Stimulated activated effector memory CD8-positive, alpha-beta T cell treated with anti-CD3 and anti-CD28 coated beads, Interleukin-12 subunit alpha, Interleukin-12 subunit beta, amount 100 ng/mL, for 72 hours (primary cell): Measurements from ENCODE around the gene ALX3.
A peak's percentile ranks its signal among the peaks of the same experiment; 100 is the strongest.

Source experiments
- ATAC-seq: fragments of 150-1000 bp; cut with Tn5 transposase; 2 replicates; pipeline ENCODE4 v1.10.0; 2021
- DNase-seq, 2 donors: peaks; one replicate each; pipeline ENCODE4 v3.0.0; 2021 to 2022; ENCODE audit warnings: low spot score in 2 of 2
- H3K27ac Mint-ChIP-seq: one replicate; pipeline ENCODE4 v1.8.0; 2022; ENCODE audit warnings: mild to moderate bottlenecking, mixed read lengths
- H3K36me3 Mint-ChIP-seq: one replicate; pipeline ENCODE4 v1.8.0; 2022; ENCODE audit warnings: mild to moderate bottlenecking, mixed read lengths
- H3K4me1 Mint-ChIP-seq: one replicate; pipeline ENCODE4 v1.8.0; 2022; ENCODE audit warnings: mixed read lengths
- H3K4me3 Mint-ChIP-seq: one replicate; pipeline ENCODE4 v1.8.0; 2022; ENCODE audit warnings: mild to moderate bottlenecking, mixed read lengths
- H3K9me3 Mint-ChIP-seq: one replicate; pipeline ENCODE4 v1.8.0; 2022; ENCODE audit warnings: mixed read lengths

ALX3 gene

GRCh38 chr1:110070671-110071242 lies at the start of gene ALX3:
Gene ALX3, minus strand, starts transcription at chr1:110070672. Its CDS starts 60 bp downstream, at chr1:110070612.
- H3K9me3 Mint-ChIP-seq, result no peaks in the 10 kb centered on the region
- H3K27ac Mint-ChIP-seq, result no peak within 1 kb of the TSS
- H3K4me1 Mint-ChIP-seq, result peaks cover 15% of the 10 kb centered on the region
- DNase-seq, result no peak
- H3K36me3 Mint-ChIP-seq, result no peaks in the 10 kb centered on the region
- H3K4me3 Mint-ChIP-seq, result peak within 1 kb of the TSS; percentile 65
- no peak for ATAC-seq

GRCh38 chr1:110119843-110120242 lies 49.4 kb upstream of the ALX3 start:
- ATAC-seq (no peak), DNase-seq (no peak)
- Mint-ChIP-seq H3K36me3 (peaks cover 26% of the 10 kb centered on the region), H3K9me3 (peaks cover 6% of the 10 kb centered on the region), H3K4me3 (no peak overlapping the region), H3K4me1 (peaks cover 10% of the 10 kb centered on the region), H3K27ac (peak overlapping the region; percentile 94)

GRCh38 chr1:110118636-110119396 lies 48.3 kb upstream of the ALX3 start:
- Mint-ChIP-seq H3K4me3 (no peak overlapping the region), H3K36me3 (peaks cover 26% of the 10 kb centered on the region), H3K9me3 (peaks cover 6% of the 10 kb centered on the region), H3K4me1 (peaks cover 10% of the 10 kb centered on the region), H3K27ac (no peak overlapping the region)
- DNase-seq (no peak), ATAC-seq (no peak)

GRCh38 chr1:110114784-110115183 lies 44.3 kb upstream of the ALX3 start:
- Mint-ChIP-seq H3K4me3 (no peak overlapping the region), H3K27ac (no peak overlapping the region), H3K36me3 (peaks cover 6% of the 10 kb centered on the region), H3K9me3 (no peaks in the 10 kb centered on the region), H3K4me1 (no peaks in the 10 kb centered on the region)
- no peak for DNase-seq
- no peak for ATAC-seq

DNA sequence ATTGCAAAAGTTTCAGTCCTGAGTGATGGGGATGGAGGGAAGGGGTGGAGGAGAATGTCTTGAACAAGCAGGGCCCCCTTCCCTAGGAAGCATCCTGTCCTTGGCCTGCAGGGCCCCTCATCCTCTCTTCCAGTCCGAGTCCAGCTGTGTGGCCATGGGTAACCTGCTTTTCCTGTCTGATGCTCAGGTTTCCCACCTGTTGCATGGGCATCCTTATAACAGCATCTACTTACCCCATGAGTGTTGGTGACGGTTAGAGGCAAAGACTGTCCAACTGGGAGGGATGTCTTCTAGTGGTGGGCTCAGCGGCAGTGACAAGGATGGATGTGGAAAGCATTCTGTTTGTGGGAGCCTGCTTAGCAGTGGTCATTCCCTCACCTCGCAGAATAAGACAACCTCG lies 43.7 kb upstream of the ALX3 start:
- Mint-ChIP-seq H3K4me3 (no peak overlapping the region), H3K27ac (no peak overlapping the region), H3K36me3 (peaks cover under 1% of the 10 kb centered on the region), H3K4me1 (no peaks in the 10 kb centered on the region), H3K9me3 (no peaks in the 10 kb centered on the region)
- ATAC-seq (no peak), DNase-seq (no peak)

- peak overlapping the region; percentile 56 for H3K27ac Mint-ChIP-seq
- no peaks in the 10 kb centered on the region for H3K4me1 Mint-ChIP-seq
- no peak overlapping the region for H3K4me3 Mint-ChIP-seq
- no peaks in the 10 kb centered on the region for H3K36me3 Mint-ChIP-seq
- ATAC-seq, result peak; percentile 9
- DNase-seq, result no peak
- H3K9me3 Mint-ChIP-seq, result no peaks in the 10 kb centered on the region
Observed at GRCh38 chr1:110113551-110113950, 43.1 kb upstream of the ALX3 start.

- no peaks in the 10 kb centered on the region for H3K4me1 Mint-ChIP-seq
- no peak for ATAC-seq
- no peaks in the 10 kb centered on the region for H3K36me3 Mint-ChIP-seq
- H3K9me3 Mint-ChIP-seq, result no peaks in the 10 kb centered on the region
- no peak for DNase-seq
- no peak overlapping the region for H3K4me3 Mint-ChIP-seq
- H3K27ac Mint-ChIP-seq, result no peak overlapping the region
Observed at GRCh38 chr1:110112656-110113055, 42.2 kb upstream of the ALX3 start.

DNA sequence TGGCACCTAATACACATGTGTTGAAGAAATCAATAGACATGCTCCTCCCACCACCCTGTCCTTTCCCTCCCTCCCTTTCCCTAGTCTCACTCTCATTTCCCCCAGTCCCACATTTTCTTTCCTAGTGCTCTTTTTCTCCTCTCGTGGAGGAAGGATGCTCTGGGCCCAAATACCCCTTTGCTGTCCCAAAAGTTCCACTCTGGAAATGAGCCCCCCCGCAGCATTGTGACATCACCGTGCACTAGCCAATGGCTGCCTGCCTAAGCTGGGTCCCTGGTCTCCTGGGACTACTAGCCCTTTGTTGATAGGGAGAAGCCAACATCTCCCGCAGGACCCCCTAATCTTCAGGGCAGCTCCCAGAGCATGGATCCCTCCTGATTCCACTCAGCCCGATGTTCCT lies 41.7 kb upstream of the ALX3 start, which contains the start of gene UBL4B:
UBL4B (plus strand) TSS at position 301 of the 400 bp plus-strand sequence; CDS start at position 393, 92 bp downstream.
- no peak for ATAC-seq
- Mint-ChIP-seq H3K27ac (peak within 1 kb of the TSS; percentile 56), H3K9me3 (no peaks in the 10 kb centered on the region)

DNA sequence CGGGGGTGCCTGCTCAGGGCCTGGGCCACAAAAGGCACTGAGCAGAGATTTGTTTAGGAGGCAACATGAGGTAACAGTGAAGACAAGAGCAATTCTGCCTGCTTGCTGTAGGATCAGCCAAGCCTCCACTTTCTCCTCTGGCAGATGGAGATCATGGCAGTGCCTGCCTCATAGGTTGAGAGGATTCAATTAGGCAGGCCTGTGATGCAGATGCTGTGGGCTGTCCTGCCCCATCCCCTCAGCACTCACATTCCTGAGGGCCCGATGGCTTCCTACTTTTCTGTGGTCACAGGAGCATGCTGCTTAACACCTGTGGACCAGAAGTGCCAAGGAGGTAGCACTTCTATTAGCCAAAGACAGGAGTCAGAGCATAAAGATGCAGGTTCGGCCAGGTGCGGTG lies 40.6 kb upstream of the ALX3 start:
- Mint-ChIP-seq H3K4me3 (no peak overlapping the region), H3K9me3 (no peaks in the 10 kb centered on the region), H3K4me1 (no peaks in the 10 kb centered on the region), H3K36me3 (no peaks in the 10 kb centered on the region), H3K27ac (no peak overlapping the region)
- DNase-seq (no peak), ATAC-seq (no peak)

More for the DNA sequence above, 41.7 kb upstream of the ALX3 start, which contains the start of gene UBL4B:
- no peak for DNase-seq
- H3K36me3 Mint-ChIP-seq, result no peaks in the 10 kb centered on the region
- no peaks in the 10 kb centered on the region for H3K4me1 Mint-ChIP-seq
- H3K4me3 Mint-ChIP-seq, result no peak within 1 kb of the TSS

DNA sequence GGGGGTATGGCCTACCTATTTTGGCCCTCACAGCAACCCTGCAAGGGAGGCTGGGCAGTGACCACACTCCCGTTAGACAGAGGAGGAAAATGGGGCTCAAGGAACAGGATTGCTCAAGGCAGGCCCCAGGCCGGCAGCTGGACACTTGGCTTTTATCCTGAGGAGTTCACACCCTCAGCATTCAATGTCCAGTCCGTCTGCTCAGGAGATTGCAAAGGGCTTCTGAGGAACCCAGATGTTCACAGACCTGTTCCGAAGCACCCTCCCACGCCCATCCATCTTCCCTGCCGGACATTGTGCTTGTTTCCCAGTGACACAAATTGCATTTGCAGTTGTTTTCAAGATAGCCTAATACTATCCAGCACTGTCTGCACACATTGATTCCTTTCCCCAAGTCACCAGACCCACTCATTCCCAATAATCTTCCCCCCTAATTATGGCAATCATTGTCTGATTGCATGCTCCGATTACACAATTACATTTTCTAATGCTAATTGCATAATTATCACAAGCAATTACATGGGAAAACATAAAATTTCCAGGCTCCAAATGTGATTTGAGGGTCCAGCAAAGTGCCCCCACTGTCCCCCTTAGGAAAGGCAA lies 37.5 kb upstream of the ALX3 start:
- DNase-seq, result no peak
- Mint-ChIP-seq H3K9me3 (no peaks in the 10 kb centered on the region), H3K4me3 (no peak overlapping the region), H3K4me1 (no peaks in the 10 kb centered on the region), H3K36me3 (no peaks in the 10 kb centered on the region), H3K27ac (no peak overlapping the region)
- no peak for ATAC-seq

DNA sequence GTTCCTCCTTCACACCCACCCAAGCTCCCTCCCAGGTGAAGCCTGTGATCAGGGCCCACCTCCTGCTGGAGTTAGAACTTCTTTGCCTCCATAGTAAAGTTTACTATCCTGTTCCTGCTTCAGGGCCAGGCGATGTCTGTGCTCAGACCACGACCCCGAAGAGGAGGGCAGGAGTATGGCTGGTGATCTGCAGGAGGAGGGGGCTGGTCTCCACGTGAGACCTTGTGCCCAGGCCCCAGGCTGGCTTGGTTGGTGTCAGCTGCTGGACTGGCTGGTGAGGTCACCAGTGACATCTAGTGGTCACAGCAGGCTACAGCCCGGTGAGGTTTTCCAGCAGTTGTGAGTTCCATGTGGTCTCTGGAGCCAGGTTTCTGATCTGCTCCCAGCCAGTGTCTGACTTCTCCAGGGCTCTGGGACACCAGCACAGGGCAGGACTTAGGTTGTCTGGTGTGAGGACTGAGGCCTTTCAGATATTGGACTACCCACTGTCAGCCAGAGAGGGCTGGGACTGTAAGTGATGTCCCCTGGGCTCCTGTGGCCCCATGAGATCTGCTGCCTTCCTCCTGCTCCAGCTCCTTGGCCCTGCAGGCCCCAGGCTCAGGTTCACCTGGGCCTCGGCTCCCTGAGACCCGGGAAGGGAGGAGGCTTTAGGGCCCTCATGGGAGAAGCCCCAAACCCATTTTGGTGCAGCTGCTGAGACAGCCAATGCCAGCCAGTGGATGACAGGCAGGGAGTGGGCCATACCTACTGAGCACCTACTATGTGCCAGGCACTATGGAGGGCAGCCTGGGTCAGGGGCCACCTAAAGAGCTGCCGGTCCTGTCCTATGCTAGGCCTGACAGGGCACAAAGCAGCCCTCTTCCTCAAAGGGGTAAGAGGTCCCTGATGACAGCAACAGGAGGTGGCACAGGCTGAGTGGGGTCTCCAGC lies 35.8 kb upstream of the ALX3 start:
- DNase-seq, result peak; percentile 41 to 75

GRCh38 chr1:110102081-110102480 lies 31.6 kb upstream of the ALX3 start:
- no peak for ATAC-seq
- Mint-ChIP-seq H3K36me3 (no peaks in the 10 kb centered on the region), H3K27ac (no peak overlapping the region), H3K9me3 (no peaks in the 10 kb centered on the region), H3K4me3 (no peak overlapping the region), H3K4me1 (no peaks in the 10 kb centered on the region)
- DNase-seq, result no peak

More for the DNA sequence above, 35.8 kb upstream of the ALX3 start:
- no peaks in the 10 kb centered on the region for H3K4me1 Mint-ChIP-seq
- H3K36me3 Mint-ChIP-seq, result no peaks in the 10 kb centered on the region
- no peak overlapping the region for H3K27ac Mint-ChIP-seq
- no peak overlapping the region for H3K4me3 Mint-ChIP-seq
- no peaks in the 10 kb centered on the region for H3K9me3 Mint-ChIP-seq
- peak; percentile 77 for ATAC-seq

- Mint-ChIP-seq H3K36me3 (no peaks in the 10 kb centered on the region), H3K9me3 (no peaks in the 10 kb centered on the region), H3K4me3 (no peak overlapping the region), H3K27ac (no peak overlapping the region), H3K4me1 (no peaks in the 10 kb centered on the region)
- ATAC-seq (no peak), DNase-seq (no peak)
Observed at GRCh38 chr1:110100335-110100734, 29.9 kb upstream of the ALX3 start.

DNA sequence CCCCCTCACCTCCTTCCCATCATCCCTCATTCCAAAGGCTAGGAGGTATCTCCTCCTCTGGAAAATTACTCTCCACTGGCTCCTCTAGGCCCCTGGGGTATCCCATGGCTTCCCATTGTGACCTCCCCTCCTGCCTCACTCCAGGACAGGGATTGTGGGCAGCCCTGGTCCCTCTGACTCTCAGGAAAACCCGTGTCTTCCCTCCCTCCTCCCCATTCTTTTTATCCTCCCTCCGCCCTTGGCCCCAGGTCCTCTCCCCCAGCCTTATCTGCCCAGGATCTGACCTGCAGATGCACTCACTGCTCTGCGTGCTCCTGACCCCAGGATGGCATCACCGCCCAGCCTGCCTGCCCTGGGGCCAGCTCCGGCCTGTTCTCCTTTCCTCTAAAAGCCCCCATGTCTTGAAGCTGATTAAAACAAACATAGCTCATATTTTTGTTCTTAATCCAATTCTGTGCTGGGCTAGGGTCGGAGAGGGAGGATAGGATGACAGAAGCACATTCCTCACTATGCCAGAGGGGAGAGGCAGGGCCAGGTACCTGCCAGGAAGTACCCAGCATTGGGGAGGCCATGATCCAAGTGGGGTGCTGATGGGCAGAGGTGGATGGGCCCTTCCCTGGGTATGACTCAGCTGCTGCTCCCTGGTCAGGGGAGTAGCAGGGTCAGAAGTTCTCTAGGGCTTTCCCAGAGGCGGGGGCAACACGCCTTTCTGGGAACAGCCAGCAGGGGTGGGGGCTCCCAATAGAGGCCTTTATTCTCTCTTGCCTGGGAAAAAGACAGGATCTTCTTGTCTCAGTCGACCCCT lies 28.0 kb upstream of the ALX3 start:
- Mint-ChIP-seq H3K9me3 (no peaks in the 10 kb centered on the region), H3K27ac (no peak overlapping the region), H3K4me3 (no peak overlapping the region), H3K36me3 (no peaks in the 10 kb centered on the region), H3K4me1 (no peaks in the 10 kb centered on the region)
- no peak for ATAC-seq
- DNase-seq, result no peak
